Activated CD8-positive, alpha-beta memory T cell treated with anti-CD3 and anti-CD28 coated beads, Interleukin-2, amount 50 U/mL, for 4 hours (primary cell): ENCODE results near the gene UBE2E3.
"Not testable (repeated sequence)": the region's sequence is repeated elsewhere in the genome, so short reads cannot be mapped to it uniquely, and the experiment has no call there.

Experiments
- DNase-seq: peaks from one replicate; pipeline ENCODE4 v3.0.0-alpha.2; 2020

The UBE2E3 gene

DNA sequence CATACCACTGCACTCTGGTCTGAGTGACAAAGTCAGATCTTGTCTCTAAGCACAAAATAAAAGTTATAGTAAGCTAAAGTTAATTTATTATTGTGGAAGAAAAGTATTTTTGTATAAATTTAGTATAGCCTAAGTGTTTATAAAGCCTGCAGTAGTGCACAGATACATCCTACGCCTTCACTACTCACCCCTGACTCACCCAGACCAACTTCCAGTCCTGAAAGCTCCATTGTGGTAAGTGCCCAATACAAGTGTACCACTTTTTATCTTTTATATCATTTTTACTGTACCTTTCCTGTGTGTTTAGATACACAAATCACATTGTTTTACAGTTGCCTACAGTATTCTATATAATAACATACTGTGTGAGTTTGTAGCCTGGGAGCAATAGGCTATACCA is 57.5 kb downstream of the UBE2E3 start:
- DNase-seq, result no peak

- no peak for DNase-seq
Observed at GRCh38 chr2:181038796-181039195, 58.4 kb downstream of the UBE2E3 start.

DNA sequence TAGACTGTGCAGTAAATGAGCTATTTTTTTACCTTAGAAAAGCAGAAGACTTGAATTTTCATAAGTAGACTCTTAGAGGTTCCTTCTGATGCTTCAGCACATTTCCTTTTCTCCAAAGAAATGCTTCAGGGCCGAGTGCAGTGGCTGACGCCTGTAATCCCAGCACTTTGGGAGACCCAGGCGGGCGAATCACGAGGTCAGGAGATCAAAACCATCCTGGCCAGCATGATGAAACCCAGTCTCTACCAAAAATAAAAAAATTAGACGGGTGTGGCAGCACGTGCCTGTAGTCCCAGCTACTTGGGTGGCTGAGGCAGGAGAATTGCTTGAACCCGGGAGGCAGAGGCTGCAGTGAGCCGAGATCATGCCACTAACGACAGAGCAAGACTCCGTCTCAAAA is 60.4 kb downstream of the UBE2E3 start:
- not testable (repeated sequence) for DNase-seq

- no peak for DNase-seq
Observed at GRCh38 chr2:181041661-181042060, 61.3 kb downstream of the UBE2E3 start.

DNA sequence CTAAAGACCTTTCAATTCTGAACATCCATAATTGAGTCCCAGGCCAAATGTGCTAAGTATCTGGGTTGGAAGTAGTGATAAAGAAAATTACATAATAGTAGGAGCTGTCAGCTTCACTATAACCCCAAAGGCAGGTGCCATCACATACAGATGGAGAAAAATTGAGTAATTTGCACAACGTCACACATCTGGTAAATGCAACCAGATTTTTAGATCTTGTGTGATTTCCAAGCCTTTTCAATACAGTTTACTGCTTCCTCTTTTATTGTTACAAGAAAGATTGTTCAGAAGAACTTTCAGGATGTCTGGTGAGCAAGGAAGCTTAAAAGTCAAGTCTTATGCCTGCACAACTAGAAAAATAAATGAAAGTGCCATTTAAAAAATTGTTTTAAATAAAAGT is 62.3 kb downstream of the UBE2E3 start:
- no peak for DNase-seq

DNA sequence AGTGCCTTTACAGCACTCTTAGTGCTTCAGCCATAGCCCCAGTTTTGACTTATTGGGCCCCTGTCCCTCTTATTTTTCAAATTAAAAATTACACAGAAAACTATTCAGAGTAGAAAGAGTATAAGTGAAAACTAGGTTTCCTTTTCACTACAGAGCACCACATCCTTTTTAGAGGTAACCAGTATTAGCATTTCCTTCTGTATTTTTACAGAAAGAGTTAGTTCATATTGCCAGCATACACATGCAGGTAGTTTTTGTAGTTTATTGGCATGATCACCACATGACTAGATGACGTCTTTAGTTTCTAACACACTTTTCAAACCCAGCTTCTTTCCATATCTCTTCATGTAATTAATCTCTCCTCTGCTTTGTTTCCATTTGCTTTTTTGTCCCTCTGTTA is 66.4 kb downstream of the UBE2E3 start:
- no peak for DNase-seq

GRCh38 chr2:181047829-181048228 is 67.4 kb downstream of the UBE2E3 start:
- no peak for DNase-seq

DNA sequence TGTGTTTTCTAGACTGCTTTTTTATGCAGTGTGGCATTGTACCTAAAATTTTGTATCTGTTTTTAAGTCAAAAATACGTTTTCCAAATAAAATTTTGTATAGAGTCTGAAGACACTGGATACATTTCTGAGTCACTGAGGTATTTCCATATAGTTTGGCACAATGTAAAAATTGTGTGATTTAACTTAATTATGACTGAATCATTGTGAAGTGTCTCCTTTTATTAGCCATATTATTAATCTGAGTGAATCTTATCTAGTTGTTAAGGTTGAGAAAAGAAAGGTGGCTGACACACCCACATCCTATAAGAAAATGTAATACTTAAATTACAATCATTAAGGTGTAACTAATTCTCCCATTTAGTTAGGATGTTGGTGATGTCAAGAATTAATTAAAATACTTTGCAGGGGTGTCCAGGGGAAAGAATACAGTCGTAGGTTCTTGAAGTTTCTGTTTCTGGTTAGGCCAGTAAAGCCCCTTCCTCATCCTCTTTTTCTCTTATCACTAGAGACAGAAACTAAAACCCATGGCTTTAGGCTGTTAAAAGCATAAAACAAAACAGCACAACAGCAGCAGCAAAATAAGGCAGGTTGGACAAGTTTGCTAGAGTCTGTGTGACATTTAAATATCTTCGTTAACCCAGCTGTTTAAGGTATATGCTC is 71.6 kb downstream of the UBE2E3 start:
- no peak for DNase-seq

- DNase-seq, result no peak
Observed at GRCh38 chr2:181052523-181052891, 72.1 kb downstream of the UBE2E3 start.

GRCh38 chr2:181054256-181054655 is 73.9 kb downstream of the UBE2E3 start:
- no peak for DNase-seq

- DNase-seq, result no peak
Observed at GRCh38 chr2:181054843-181055242, 74.4 kb downstream of the UBE2E3 start.

GRCh38 chr2:181058378-181059269 is 78.2 kb downstream of the UBE2E3 start:
- DNase-seq, result peak; percentile 31

GRCh38 chr2:181063696-181064095 is 83.3 kb downstream of the UBE2E3 start:
- no peak for DNase-seq

DNA sequence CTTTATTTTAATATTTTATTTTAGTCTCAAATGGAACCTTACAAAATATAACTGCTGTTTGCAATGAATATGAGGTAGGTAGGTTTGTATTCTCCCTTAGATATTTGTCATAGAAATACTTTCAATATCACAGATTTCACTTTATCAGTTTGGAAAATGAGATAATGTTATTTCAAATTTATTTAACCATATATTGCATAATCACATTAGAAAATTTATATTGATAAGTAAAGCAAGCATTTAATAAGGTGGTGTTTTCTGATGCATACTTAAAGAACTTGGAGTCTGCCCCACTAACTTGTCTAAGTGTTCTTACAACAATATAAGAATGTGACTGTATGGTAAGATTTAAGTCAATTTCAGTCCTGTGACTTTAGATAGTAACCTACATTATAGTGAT is 85.1 kb downstream of the UBE2E3 start:
- no peak for DNase-seq

DNA sequence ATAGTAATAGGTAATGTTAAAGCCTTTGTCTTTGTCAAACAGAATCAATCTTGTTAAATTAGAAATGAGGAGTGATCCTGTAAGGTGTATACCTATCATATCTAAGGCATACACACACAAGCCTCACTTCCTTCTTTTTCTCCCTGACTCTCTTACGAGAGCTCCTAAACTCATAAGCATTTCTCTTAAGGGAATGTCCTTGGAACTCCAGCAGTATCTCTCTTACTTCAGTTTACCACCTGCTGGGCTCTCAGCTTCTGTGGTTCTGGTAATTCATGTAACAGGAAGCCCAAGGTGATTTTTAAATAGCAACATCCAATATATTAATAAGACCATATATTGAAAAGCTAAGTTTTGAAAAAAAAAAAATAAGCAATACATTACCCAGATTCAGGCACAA is 85.9 kb downstream of the UBE2E3 start:
- DNase-seq, result no peak

GRCh38 chr2:181070119-181070835 is 89.9 kb downstream of the UBE2E3 start:
- DNase-seq, result no peak

- DNase-seq, result no peak
Observed at GRCh38 chr2:181070836-181071200, 90.4 kb downstream of the UBE2E3 start.

- DNase-seq, result no peak
Observed at GRCh38 chr2:181072486-181073235, 92.3 kb downstream of the UBE2E3 start.

DNA sequence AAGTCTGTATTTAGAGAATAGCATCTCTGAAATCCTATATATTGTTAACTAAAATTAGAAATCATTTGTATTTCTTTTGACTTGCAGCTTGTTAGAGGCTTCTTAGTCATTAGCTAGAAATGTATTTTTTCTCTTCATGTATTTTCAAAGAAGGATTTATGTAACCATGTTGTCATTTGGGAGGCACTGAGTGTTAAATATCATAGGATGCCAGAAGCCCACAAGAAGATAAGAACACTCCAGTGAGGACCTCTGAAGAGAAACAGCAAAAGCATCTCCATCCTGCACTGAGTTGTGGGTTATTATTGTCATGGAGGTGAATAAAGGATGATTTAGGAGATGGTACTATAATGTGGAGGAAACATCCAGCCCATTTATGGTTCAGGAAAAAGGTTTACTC is 93.5 kb downstream of the UBE2E3 start:
- no peak for DNase-seq

- DNase-seq, result no peak
Observed at GRCh38 chr2:181074457-181074856, 94.1 kb downstream of the UBE2E3 start.

DNA sequence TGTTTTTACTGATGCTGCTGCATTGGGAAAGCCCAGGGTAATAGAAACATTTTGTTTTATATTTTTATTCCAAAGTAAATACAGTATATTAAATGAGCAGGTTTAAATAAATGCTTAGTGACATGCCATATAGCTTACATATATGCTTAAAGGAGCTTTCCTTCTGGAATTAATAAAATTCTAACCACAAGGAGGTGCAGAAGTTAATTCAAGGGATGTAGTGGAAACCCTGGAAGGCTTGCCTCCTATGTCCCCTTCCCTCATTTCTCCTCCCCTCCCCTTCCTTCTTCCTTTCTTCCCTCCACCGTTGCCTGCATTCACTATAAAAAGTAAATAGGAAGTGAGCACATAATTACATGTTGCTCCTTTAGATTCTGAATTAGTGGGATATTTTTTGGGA is 96.3 kb downstream of the UBE2E3 start:
- DNase-seq, result no peak

DNA sequence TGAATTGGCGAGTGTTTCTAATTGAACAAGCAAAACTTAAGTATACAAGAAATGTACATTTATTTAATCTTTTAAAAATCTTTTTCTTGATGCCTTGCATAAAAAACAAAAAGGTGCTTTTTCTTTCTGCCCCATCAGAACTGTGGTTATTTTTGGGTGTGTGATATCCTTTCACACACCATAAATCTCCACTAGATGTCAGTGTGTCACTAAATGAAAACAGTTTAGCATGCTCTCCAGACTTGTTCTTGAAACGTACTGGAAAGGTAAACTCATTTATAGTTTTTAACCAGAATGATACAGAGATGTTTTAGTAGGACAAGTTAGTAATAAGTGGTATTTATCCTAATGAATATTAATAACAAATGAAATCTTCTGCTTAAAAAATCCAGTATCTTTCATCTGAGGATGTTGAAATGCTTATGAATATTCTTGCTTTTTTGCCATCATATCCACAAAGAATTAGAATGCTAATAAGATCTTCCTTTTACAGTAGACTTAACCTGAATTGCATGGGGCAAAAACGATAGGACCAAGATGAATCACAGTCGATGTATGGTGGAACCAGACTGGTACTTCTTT is 96.8 kb downstream of the UBE2E3 start:
- no peak for DNase-seq

- no peak for DNase-seq
Observed at GRCh38 chr2:181083140-181083539, 102.7 kb downstream of the UBE2E3 start.
